GM18520 (cell line): Measurements from ENCODE around the gene ARHGAP19.

Source experiments
- ATAC-seq: cut with Tn5 transposase; IDR thresholded peaks from one replicate; pipeline ENCODE4 v1.9.1; 2021; ENCODE audit not compliant: unreplicated experiment

ARHGAP19 gene

DNA sequence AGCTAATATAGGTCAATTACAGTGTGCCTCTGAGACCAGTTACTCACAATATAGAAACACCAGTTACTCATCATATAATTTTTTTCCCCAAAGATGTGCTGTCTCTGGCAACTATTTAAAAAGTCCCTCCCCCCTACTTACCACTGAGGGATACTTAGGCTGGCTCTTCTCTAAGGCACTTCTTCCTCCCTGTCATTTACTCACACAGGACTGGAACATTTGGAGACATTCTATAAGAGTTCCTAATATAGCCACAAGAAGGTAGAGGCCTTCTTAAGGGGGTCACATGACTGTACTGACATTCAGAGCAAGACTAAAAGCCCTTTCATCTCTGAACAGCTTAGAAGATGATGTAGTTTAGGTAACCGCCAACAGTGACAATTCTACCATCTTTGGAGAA lies 62.3 kb downstream of the ARHGAP19 start:
- no peak for ATAC-seq

GRCh38 chr10:97229322-97230015 lies 63.0 kb downstream of the ARHGAP19 start:
- ATAC-seq, result no peak

GRCh38 chr10:97228775-97229157 lies 63.7 kb downstream of the ARHGAP19 start:
- ATAC-seq, result no peak

DNA sequence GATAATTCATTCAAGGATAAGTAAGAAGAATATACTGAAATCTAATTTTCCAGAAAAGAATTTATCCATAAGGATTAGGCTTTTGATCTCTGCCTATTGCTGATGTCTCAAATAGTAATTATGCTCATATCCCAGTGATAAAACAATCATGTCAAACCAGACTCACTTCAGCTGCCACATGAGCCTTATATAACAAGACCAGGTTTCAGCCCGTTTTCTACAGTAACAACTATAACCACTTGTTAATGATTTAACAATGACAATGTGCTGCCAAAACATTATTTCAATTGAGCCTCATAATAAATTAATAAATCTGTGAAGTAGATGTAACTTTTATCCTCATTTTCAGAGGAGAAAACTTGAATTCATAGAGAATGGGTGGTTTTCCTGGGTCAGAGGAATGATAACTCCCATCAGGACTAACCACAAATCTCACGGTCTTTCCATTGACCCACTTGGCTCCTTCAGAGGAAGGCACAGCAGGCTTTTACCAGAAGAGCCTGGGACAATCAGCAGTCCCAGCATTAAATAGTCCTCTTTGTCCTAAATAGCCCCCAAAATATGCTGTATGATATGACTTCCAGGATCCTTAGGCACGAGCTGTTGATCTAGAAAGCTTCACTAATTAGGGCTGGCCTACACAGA lies 64.2 kb downstream of the ARHGAP19 start:
- ATAC-seq, result no peak

GRCh38 chr10:97226398-97226797 lies 66.0 kb downstream of the ARHGAP19 start:
- ATAC-seq, result no peak

DNA sequence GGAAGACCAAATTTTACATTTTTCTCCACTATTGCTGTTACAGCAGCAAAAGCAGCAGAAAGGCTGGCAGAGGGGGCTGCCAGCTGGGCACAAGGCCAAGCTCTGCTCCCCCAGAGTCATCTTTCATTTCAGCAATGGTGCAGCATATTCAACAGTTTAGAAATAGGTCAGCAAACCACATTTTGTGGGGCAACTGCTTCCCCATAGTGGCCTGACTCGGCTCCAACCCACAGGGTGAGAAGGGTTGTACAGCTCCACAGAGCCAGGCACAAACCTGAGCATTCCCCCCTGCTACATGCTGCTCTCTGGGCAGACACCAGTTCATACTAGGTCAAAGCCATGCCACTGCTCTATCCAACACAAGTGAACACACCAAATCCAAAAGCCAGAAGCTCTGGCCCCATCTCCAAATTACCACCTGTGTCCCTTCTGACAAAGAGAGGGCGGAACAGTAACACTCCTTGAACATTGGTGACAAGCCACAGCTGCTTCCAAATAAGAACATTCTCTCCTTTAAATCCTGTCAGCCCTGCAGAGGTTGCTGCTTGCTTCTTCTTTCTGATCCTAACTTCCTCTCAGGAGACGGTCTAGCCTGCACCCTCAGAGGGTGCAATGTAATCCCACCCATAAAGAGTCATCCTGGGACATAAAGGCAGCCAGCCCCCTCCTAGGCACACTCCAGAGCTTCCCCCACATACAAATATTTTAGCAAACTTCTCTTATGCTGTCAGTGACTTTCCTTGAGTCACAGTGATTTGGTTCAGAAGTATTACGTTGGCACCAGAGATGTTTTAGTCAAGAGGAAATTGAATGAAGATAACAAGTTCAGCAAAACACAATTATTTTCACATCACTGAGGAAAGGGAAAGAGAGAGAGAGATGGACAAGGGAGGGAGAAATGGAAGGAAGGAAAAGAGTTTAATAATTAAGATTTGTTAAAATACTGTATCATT lies 67.7 kb downstream of the ARHGAP19 start:
- ATAC-seq, result no peak

DNA sequence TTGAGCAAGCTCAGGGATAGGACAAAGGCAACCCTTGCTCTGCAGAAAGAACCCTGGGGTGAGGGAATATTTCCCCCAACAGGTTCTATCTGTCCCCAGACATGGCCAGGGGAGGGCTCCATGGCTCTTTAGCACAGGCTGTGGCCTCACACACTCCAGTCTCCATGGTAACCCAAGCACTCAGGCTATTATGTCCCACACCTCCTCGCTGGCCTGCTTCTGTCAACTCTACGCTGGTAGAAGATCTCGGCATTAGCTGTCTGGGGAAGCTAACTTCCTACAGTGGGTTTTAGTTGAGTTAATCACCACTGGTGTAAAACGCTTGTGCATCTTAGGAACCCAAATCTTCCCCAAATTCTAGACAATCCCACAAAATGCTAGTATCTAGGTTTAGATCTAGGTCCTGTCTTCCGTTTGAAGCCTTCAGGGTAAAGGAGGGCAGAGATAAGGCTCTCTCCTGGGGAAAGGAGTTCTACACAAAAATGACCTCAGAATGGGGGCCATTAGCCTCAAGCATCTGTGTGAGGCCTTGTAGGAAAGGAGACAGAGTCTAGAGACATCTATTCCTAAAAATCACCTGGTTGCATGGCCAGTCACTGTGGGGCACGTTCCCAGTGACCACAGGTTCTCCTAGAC lies 70.0 kb downstream of the ARHGAP19 start:
- ATAC-seq, result no peak

DNA sequence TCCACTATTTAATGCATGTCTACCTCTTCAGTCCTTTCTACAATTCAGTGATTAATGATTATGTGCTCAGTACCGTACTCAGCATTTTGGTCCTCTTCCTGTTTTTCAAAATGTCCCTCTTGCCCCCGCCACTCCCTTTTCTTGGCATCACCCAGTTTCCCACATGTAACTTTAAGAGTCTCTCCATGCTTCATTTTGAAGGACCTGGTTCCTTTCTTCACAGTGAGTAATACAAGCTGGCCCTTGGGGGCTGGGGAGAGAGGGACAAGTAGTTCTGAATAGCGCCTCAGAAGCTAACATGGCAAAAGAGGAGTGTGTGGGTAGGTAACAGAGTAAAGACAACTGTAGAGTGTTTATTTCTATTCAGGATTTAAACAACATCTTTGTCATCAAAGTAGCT lies 72.1 kb downstream of the ARHGAP19 start:
- no peak for ATAC-seq

DNA sequence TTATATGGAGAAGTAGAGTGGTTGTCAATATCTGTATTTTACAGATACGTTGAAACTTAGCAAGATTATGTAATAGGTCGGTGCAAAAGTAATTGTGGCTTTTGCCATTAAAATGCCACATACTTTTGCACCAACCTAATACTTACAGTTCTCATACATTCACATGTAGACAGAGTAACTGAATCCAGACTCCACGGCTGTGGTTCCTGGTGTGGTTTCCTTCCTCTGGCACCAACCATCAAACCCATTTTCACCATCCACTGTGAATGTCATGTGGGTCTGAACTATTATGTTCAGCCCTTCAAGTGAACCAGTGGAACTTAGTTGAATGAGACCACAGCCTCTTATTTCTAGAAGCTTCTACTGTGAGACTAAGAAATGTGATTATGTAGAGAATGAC lies 75.1 kb downstream of the ARHGAP19 start:
- no peak for ATAC-seq

DNA sequence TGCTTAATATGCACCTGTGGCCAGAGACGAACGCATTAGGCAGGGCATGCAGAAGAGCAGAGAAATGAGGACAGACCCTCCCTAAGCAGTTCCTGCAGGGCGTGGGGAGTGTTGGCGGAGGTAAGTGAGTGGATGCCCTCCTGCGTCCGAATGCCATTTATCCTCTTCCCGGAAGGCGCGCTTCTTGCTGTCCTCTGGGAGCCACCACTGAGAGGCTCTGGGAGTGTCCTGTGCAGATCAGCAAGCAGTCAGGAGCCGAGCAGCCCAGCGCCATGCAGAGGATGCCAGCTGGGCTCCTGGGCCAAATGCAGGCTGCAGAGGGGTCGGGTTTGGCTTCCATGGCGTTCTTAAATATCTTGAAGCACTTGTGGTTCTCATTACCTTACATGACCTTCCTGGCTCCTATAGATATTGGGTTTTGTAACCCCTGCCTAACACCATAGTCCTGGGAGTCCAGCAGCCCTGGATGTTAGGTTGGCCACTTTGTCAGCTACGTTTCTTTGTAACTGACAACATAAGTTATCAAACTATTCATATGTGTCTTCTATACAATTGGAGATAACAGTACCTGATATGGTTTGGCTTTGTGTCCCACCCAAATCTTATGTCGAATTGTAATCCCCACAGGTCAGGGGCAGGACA lies 76.7 kb downstream of the ARHGAP19 start:
- no peak for ATAC-seq

- no peak for ATAC-seq
Observed at GRCh38 chr10:97213431-97213830, 79.0 kb downstream of the ARHGAP19 start.

- ATAC-seq, result no peak
Observed at GRCh38 chr10:97211229-97211628, 81.2 kb downstream of the ARHGAP19 start.

- no peak for ATAC-seq
Observed at GRCh38 chr10:97210543-97210960, 81.9 kb downstream of the ARHGAP19 start.

DNA sequence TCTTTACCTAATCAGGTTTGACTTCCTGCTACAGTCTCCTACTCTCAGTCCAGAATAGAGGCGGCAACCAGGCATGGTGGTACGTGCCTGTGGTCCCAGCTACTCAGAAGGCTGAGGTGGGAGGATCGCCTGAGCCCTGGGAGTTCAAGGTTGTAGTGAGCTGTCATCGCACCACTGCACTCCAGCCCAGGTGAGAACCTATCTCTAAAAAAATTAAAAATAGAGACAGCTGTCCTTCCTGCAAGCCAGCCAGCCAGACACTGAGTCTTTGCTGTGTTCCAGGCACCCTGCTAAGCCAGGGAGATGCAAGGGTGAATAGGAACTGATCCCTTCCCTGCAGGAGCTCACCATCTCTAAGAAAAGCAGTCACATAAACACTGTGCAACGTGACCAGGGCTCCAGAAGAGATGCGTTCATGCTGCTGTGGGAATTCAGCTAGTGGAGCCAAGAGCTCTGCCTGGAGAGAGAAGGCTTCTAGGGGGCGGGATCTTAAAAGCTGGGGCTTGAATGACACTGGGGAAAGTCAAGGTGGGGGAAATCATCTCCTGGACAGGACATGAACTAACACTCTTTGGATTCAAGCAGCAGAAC lies 84.6 kb downstream of the ARHGAP19 start:
- ATAC-seq, result no peak

GRCh38 chr10:97207131-97207530 lies 85.3 kb downstream of the ARHGAP19 start:
- no peak for ATAC-seq

GRCh38 chr10:97204826-97205679 lies 87.4 kb downstream of the ARHGAP19 start:
- ATAC-seq, result no peak

DNA sequence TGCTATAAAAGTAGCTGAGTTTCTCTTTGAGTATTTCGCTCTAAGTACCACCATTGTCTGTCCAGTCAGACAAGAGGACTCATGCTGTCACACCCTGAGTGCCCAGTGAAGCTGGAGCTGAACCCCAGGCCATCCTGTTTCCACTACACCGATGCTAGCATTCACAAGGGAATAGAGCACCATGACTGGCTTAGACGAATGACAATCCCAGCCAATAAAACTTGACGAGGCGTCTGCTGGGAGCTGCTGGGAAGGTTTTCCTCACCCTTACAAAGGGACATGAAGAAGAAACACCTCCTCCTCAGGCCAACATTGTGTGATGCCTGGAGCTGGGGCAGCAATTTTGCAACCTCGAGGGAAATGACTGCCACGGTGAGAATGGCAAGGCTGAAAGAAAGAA lies 89.2 kb downstream of the ARHGAP19 start:
- no peak for ATAC-seq

DNA sequence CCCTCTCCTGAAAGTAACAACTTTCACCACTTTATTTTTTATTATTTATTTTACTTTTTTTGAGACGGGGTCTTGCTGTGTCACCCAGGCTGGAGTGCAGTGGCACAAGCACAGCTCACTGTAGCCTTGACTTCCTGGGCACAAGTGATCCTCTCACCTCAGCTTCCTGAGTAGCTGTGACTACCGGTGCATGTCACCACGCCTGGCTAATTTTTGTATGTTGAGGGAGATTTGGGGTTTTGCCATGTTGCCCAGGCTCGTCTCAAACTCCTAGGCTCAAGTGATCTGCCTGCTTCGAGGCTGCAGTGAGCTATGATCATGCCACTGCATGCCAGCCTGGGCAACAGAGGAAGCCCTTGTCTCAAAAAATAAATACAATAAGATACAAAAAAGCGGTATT lies 91.8 kb downstream of the ARHGAP19 start:
- ATAC-seq, result no peak

DNA sequence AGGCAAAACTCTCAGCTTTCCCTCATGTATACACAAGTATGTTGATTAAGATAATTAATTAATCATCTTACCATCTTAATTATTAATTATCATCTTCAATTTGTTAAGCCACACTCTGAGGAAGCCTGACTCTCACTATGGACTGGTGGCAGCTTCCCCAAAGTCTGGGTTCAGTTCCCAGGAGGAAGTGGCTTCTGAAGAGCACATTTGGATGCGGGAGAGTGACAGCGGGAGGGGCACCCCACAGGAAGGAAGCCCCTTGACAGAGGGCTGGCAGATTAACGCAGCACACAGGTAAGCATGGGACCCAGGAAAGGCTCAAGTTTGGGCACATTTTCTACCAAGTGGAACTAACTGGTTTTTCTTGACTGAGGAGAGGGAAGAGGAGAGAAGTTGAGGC lies 93.3 kb downstream of the ARHGAP19 start:
- ATAC-seq, result no peak
